HG03432 (cell line): Measurements from ENCODE around the gene AADACL4.

Experiments
- ATAC-seq: cut with Tn5 transposase; IDR thresholded peaks from one replicate; pipeline ENCODE4 v1.9.1; 2021; ENCODE audit warnings: mild to moderate bottlenecking, moderate library complexity; ENCODE audit not compliant: unreplicated experiment

AADACL4 gene

DNA sequence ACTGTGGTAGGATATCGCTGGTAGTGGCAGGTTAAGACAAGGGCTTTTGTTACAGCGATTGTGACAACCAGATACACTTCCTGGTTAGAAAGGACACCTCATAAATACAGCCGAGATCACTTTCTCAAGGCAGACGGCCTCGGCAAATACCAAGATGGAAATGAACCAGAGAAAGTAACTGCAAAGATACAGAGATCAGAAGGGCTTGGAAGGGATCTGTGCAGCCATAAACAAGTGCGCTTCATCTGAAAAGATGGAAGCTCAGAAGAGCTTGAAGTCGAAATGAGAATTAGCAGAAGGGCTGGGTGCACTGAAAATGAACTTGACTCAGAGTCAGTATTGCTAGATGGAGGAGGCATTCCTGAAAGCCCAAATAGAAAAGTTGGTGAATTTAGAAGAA lies 32.9 kb upstream of the AADACL4 start:
- no peak for ATAC-seq

GRCh38 chr1:12613180-12613579 lies 30.7 kb upstream of the AADACL4 start:
- no peak for ATAC-seq

- ATAC-seq = no peak
Measured at GRCh38 chr1:12614402-12615158, 29.3 kb upstream of the AADACL4 start.

DNA sequence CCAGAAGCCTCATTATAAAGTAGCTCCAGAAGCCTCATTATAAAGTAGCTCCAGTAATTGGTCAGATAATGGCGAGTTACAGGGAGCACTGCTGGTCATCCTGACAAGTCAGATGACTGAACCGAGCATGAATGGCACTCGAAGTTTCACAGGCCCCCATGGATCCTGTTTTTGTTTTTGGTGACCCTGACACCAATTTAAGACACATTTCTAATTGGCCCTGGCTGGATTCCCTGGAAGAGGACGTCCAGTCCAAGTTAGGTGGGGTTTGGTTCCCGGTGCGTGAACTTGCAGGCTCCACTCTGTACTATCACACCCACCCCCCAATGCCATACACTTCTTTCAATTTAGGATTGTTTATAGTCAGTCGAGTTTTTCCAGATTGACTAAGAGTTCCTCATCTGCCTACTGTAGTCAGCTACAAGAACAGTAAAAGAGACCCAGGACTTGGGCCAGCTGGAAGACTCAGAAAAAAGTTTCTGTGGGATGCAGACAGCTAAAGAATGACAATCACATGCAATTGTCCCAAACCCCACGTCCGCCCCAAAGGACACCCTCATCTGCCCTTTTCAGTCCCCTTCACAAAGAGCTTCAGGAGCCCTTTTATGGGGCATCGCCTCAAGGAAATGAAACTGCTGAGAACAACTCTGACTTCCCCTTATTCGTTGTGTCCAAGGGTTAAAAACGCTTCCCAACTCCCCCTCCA lies 28.6 kb upstream of the AADACL4 start:
- ATAC-seq = no peak

GRCh38 chr1:12615865-12616708 lies 27.8 kb upstream of the AADACL4 start:
- no peak for ATAC-seq

- ATAC-seq = no peak
Measured at GRCh38 chr1:12616709-12617373, 27.0 kb upstream of the AADACL4 start.

- ATAC-seq = no peak
Measured at GRCh38 chr1:12617511-12617900, 26.4 kb upstream of the AADACL4 start.

- peak; percentile 50 for ATAC-seq
Measured at GRCh38 chr1:12617901-12618660, 25.8 kb upstream of the AADACL4 start, which contains the start of gene DHRS3. Gene DHRS3 (minus strand): TSS chr1:12618210. CDS start chr1:12617348, 862 bp downstream.

GRCh38 chr1:12618661-12618964 lies 25.3 kb upstream of the AADACL4 start:
- peak; percentile 16 for ATAC-seq

DNA sequence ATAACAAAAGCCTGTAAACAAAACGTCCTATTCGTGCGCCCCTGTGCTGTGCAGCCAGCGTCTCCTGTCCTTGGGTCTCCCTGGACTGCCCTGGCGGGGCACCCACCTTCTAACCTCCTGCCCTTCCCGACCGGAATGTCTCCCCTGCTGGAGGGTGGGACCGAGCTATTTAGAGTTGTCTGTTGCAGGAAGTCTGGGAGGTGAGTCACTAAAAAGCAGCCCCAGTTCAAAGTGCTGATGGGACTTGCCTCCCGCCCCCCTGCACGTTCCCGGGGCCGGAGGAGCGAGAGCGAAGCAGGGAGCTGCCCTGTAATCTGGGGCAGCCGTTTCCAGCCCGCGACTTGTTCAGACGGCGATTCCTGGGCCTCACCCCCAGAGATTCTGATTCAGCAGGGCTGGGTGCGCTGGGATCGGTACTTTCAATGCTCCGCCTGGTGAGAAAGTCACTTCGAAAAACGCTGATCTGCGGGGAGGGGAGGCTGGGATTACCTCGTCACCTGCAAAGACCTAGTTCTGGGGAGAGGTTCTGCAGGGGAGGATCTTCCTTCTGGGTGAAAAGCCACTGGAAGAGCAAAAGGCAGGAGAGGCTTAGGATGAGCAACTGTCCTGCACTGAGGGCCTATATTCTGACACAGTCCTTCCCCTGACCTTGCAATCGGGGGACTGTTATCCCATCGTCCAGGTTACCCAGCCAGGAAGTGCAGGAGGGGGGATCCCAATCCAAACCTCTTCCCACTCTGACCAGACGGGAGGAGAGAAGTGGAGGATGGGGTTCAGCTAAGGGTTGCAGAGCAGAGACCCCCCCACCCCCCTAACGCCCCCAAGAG lies 24.7 kb upstream of the AADACL4 start:
- peak; percentile 5 for ATAC-seq

DNA sequence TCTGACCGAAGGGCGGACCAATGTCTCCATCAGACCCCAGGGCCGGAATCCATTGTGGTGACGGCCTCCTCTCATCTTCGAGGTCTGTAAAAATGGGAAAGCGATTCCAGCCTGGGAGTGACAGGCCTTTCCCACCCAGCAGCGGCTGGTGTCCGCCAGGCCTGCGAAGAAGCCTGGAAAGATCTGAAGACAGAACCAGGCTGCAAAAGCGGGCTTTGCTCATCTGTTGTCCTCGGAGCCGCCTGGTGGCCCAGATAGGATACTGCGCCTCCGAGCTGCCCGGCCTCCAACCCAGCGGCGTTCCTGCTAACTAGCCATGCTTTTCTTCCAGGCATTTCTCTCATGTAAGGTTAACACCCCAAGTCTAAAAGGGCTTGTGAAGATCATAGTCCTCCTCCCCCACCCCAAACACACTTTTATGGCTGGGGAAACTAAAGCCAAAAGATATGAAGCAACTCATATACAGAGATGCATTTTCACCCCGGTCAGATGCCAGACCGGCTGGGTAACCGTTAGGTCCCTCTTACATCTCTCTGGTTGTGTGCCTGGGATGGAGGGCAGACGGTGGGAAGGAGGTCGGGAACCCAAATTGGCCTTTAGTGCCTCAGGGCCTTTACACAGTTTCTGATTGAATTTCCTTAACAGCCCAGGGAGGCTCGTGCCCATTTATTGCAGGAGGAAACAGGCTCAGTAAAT lies 23.9 kb upstream of the AADACL4 start:
- ATAC-seq = peak; percentile 61

GRCh38 chr1:12620488-12620865 lies 23.4 kb upstream of the AADACL4 start:
- no peak for ATAC-seq

- no peak for ATAC-seq
Measured at GRCh38 chr1:12620931-12621330, 23.0 kb upstream of the AADACL4 start.

DNA sequence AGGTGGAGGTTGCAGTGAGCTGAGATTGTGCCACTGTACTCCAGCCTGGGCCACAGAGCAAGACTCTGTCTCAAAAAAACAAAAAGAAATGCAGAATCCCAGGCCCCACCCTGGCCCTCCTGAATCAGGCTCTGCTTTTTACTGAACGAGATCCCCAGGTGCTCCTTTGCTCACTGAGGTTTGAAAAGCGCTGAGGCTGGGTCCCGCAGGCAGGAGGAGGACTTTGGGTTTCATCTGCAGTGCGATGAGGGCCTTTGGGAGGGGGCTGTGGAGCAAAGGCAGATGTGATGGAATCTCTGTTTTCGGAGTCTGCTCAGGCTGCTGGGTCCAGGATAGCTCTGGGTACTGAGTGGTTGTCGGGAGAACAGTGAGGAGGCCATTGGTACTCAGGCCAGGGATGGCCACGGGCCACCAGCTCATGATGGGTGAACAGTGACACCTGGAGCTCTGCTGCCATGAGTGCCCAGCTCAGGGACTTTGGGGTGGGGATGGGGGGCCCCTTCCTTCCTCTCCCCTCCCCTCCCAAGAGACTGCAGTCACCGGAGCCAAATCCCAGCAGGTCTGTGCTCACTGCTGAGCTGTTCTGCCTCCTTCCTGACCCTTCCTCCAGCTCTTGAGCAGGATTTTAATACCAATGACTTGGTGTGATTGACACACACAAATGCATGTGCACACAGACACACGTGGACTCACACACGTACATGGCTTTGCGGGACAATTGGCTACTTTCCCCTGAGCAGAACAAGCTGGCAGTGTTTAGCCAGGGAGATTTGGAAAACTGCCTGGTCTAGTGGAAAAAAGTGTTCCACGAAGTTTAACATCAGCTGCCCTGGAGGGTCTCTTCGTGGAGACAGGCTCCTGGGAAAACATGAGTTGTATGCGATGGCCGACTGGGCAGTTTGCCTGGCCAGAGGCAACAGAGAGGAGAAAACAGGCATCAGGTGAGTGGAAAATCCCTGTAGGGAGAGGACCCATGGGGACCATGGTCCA lies 22.2 kb upstream of the AADACL4 start:
- ATAC-seq = no peak

- ATAC-seq = no peak
Measured at GRCh38 chr1:12622506-12622905, 21.4 kb upstream of the AADACL4 start.

- no peak for ATAC-seq
Measured at GRCh38 chr1:12625276-12625675, 18.6 kb upstream of the AADACL4 start.

DNA sequence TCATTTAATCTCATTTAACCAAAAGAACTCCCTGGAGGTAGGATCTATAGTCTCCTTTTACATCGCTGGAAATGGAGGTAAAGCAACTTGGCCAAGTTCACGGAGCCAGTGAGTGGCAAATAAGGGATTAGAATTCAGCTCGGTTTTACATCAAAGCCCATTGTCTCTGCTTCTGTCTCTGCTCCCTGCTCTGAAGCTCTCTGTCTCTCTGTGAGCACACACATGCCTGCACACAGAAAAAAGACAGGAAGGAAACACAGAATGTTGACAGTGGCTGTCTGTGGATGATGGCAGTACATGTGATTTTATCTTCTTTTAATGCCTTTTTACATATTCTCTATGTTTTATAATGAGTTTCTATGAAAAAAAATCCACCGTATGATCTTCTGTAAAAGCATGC lies 17.0 kb upstream of the AADACL4 start:
- no peak for ATAC-seq

DNA sequence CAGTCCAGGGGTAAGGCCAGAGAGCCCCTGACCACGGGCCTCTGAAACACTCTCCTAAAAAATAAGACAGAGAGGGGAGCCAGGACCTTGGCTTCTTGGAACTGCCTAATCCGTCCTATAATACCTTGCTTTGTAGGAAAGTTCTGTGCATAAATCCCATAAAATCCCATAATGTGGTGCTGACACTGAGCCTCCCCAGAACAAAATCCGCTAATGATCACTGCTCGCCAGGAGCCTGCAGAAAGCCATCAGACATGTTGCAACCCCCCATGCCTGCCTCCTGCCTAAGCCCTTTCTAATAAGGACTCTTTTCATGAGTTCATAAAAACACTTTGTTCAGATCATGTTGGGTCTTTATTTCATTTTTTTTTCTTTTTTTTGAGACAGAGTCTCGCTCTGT lies 16.6 kb upstream of the AADACL4 start:
- ATAC-seq = no peak
